Measurements from ENCODE around the gene P4HA2.

P4HA2 gene

GRCh38 chr5:132264546-132265335, 37.1 kb upstream of the P4HA2 start:
- no peak for DNase-seq

DNA sequence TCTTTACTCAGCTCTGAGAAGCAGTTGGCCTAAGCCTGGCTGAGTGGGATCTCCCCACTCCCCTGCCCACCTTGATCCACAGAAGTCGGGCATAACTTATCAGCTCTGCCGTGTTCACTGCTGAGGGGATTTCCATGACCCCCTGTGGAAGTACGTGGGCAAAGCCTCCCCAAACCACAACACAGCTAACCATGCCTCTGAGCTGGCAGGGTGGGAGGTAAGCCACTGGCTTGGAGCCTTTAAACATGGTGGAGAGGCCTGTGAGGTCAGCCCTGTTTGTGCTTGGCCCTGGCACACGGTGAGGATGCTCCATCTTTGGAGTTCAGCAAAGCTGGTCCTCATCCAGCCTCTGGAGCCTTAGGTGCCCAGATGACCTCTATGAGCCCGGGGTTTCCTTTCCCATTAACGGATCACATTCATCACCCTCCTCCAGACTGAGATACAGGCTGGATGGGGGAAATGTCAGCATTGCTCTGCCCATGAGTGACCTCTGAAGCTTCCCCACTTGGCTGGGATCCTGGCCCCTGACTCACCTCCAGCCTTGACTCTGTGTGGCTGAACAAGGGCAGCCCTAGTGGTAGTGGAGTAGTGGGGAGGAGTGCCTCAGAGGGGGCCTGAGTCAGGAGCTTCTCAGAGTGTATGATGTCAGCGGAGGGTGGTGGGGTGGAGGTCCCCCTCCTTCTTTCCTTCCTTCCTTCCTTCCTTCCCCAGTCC, 36.1 kb upstream of the P4HA2 start:
- DNase-seq: no peak

GRCh38 chr5:132262882-132263547, 35.4 kb upstream of the P4HA2 start:
- DNase-seq: no peak

DNA sequence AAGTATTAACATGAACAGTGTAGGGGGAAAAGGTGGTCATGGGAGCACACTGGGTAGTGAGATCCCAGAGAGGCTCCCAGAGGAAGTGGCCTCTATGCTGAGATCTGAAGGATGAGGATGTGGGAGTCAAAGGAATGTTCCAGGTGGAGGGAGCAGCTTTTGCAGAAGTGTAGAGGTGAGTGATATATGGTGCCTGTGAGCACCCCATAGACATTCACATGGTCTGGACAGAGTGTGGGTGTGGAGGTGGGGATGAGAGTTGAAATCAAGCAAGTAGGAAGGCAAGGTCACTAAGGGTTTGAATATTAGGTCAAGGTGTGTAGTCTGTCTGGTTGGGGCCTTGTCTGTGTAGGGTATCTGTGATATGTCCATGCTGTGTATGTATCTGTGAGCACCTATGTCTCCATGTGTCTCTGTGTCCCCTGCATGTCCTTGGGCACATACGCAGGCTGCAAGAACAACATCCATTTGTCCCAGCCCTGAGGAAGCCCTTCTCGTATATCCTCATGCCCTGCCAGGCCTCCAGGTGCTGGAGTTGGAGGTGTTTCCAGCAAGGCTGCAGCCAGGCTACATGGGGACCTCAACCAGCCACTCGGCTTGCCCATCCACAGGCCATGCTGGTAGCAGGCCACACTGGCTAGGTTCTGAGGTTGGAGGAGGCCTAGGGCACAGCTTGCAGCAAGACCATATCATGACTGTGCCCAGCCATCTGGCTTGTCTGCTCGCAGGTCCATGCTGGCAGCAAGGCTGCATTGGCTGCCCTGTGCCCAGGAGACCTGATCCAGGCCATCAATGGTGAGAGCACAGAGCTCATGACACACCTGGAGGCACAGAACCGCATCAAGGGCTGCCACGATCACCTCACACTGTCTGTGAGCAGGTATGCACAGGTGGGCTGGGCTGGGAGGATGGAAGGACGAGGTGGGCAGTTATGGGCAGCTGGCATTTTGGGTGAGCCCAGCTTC, 34.5 kb upstream of the P4HA2 start:
- no peak for DNase-seq

DNA sequence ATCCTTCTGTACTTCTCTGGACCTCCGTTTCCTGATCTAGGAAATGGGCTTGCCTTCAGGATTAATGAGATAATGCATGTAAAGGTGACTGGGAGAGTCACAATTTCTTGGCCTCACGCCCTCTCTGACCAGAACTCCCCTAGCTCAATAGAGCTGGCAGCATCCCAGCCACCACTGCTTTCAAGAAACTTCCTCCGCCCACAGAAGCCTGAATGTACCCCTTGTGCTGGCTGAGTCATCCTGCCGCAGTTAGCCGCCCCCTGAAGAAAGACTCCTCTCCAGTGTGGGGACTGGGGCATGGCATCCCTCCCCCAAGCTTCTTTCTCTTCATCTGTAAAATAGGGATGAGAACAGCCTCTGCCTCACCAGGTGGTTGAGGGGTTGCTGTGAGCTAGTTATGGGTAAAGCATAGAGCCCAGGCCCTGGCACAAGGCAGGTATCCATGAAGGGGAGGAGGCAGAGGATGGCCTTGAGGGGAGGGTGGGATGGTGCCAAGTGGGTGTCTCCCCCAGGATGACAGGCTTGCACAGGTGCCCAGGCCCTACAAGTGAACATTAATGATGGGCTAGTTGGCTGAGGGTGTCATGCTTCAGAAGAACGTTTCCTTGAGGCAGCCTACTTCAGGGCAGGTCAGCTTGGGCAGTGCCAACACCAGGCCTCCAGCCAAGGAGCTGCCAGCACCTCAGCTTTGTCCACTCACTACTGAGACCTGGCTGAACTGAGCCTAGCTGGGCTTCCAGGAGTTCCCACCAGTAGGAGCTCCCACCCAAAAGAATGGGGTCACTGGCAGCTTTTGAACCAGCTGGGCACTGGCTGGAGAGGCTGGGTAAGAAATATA, 33.3 kb upstream of the P4HA2 start:
- DNase-seq: no peak

DNA sequence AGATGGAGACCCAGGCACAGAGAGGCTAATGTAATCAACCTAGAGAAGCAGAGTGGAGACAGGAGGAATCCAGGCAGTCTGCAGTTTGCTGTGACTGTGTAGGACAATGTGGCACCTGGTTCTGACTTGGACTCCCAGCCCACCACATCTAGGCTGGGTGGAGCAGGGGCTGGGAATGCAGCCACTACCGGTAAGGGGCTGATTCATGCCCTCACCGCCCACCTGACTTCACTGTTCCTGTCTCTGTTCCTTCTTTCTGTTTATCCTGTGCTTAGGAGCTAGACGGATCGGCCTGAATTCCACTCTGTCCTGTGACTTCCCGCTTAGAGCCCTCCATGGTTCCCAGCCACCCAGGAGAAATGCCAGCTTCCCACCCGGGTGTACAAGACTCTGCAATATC, 32.4 kb upstream of the P4HA2 start:
- no peak for DNase-seq

DNA sequence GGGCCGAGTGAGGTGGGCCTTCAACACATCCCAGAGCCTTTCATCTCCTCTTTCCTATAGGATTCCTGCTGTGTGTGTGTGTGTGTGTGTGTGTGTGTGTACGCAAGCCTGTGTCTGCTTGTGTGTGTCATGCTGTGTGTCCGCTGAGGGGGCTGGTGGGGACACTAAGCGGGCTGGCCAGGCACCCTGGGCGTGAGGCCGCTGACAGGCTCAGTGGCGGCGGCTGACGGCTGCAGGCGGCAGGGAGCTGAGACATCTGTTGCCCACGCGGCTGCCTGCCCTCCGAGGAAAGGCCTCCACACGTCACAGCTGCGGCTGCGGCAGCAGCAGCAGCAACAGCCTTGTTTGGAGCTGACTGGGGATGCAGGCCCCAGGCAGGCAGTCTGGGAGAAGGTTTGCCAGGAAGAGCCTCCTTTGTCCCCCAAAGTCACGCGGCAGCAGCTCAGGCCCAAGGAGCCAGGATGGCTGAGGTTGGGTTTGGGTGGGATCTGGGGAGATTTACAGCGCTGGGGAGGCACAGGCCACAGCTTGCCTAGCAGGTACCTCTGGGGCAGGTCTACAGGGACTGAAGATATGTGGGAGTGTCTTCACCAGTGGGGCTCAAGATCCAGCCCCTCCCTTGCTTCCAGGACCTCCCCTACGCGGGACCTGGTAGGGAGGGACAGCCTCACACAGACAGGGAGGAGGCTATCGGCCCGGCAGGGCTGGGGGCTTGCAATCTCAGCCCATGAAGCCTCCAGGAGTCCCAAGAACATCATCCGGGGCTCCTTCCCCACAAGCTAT, 31.6 kb upstream of the P4HA2 start:
- no peak for DNase-seq

GRCh38 chr5:132258102-132259068, 30.7 kb upstream of the P4HA2 start:
- DNase-seq: no peak

DNA sequence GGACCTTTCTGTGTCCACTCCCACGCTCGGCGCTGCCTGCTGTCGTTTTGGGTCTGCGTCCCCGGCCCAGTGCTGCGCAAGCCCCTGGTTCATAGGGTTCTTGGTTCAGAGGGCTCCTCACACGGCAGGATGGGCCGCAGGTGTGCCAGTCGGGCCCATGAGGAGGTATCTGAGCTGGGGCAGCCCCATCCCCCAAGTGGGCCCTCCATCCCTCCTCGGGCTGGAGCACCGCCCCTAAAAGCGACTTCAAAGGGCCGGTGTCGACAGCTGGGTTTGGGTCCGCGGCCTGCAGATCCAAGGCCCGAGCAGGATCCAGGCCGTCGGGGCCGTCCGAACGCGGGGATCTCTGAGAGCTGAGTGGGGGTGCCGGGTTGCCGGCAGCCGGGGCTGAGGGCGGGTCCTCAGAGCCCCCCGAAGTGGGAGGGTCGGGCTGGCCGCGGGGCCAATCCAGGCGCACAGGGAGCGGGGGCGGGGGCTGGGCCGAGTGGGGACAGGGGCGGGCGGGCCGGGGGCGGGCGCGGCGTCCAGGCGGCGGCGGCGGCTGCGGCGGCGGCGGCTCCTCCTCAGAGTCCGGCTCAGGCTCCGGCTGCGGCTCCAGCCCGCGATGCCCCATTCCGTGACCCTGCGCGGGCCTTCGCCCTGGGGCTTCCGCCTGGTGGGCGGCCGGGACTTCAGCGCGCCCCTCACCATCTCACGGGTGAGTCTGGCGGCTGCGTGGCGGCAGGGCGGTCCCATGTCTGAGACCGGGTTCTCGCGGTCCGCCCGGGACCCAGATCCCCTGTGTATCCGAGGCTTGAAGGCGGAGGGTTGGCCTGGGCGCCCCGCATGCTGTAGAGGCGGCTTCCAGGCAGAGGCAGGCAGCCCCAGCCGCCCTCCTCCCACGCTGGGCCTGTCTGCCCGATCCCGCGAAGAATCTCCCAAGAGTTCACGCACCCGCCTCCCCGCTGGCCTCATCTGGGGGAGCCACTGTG, 29.8 kb upstream of the P4HA2 start, which contains the start of gene PDLIM4:
PDLIM4 (plus strand) TSS at position 566 of the 971 bp plus-strand sequence; CDS start at position 605, 39 bp downstream.
- no peak for DNase-seq

DNA sequence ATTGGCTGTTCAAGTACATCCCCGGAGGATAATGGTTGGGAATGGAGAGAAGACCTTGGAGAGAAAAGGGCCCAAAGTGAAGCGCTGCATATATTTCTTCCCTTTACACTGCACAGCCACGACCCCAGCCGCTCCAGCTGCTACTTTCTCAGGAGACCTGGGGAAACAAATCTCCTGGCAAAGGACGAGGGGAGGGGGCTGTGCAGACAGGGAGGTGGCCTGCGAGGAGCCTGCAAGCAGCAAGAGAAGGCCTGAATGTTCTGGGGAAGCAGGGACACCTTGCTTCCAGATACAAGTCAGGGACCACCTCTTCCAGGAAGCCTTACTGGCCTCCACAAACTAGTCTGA, 29.1 kb upstream of the P4HA2 start:
- no peak for DNase-seq

- no peak for DNase-seq
Observed at GRCh38 chr5:132256086-132256782, 28.6 kb upstream of the P4HA2 start.

GRCh38 chr5:132254321-132254977, 26.8 kb upstream of the P4HA2 start:
- DNase-seq: no peak

DNA sequence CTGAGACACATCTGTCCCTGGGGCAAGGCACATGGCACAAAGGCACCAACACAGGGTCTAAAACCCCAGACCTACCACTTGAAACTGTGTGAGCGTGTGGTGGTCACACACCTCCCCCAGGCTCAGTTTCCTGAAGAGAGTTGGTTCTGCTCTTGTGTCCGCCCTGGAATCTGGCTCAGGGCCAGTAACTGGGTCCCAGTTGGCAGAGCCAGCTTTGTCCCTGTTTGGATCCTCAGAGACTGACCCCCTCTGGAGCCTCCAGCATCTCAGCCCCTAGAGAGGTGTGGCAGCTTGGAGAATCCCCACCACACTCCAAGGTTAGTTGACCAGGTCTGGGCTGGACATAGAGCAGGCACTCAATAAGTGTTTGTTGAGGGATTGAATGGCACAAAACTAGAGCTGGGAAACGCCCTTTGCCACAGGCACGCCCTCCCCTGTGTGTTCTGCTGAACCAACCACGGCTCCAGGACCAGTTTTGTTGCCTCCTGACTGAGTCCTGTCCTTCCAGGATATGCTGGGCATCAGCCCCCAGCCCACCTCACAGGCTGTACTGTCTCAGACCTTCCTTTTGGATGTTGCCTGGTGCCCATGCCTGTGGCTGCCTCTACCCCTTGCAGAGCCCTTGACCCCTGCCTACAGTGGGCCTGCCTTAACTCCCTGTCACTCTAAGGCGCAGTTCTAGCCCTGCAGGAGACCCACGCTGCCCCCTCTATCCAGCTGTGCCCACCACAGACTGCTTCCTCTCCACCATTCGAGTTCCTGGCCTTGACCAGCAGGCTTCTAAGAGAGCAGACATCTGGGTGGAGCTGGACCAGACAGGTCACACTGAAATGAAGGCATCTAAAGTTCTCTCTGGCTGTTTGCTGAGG, 26.0 kb upstream of the P4HA2 start:
- DNase-seq: no peak

DNA sequence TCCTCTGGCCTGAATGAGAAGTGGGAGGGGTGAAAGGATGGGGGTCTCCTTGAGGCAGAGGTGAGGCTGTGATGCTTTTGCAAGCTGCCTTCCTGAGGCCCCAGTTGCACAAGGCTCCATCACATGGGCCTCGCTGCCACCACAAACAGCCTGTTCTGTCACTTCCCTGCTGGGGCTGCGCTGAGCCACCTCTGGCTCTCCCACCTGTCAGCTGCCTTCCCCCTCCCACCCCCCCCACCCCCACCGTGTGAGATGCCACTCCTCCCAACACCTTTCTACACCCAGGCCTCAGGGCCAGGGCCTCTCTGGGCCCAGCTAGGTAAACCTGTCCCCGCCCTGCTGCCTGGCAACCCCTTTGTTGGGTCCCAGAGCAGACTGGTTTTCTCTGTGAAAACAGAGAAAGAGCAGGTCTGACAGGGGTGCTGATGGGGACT, 25.4 kb upstream of the P4HA2 start:
- DNase-seq: no peak

DNA sequence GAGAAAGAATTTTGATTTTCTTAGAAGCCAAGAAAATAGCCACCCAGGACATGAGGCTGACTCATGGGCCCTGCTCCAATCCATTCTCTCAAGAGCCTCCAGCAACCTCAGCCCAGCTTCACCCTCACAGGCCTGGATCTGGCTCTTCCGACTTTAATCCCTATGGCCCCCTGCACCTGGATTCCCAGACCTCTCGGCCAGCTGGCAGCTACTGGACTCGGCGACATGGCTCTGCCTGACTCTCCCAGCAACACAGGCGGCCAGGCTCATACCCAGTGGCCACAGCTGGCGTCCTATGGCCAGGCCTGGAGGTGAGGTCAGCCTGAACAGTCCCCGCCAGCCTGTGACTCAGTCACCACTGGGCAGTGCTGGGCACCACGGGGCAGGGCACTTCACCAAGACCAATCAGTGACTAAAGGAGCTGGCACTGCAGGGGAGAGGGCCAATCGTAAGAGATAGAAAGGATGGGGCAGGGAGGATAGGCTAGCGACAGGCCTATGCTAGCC, 23.6 kb upstream of the P4HA2 start:
- DNase-seq: no peak

GRCh38 chr5:132250547-132250946, 22.9 kb upstream of the P4HA2 start:
- no peak for DNase-seq
